Activated CD4-positive, alpha-beta T cell treated with anti-CD3 and anti-CD28 coated beads, Interleukin-2, amount 50 U/mL, for 1 hour (primary cell): ENCODE measurements around the gene CDS2.
A peak's percentile ranks its signal among the peaks of the same experiment; 100 is the strongest.

Experiments used
- DNase-seq: peaks from one replicate; pipeline ENCODE4 v3.0.0-alpha.2; 2020

The CDS2 gene

GRCh38 chr20:5216663-5217062, 89.9 kb downstream of the CDS2 start:
- no peak for DNase-seq

- DNase-seq, result no peak
Observed at GRCh38 chr20:5217616-5218015, 90.8 kb downstream of the CDS2 start.

DNA sequence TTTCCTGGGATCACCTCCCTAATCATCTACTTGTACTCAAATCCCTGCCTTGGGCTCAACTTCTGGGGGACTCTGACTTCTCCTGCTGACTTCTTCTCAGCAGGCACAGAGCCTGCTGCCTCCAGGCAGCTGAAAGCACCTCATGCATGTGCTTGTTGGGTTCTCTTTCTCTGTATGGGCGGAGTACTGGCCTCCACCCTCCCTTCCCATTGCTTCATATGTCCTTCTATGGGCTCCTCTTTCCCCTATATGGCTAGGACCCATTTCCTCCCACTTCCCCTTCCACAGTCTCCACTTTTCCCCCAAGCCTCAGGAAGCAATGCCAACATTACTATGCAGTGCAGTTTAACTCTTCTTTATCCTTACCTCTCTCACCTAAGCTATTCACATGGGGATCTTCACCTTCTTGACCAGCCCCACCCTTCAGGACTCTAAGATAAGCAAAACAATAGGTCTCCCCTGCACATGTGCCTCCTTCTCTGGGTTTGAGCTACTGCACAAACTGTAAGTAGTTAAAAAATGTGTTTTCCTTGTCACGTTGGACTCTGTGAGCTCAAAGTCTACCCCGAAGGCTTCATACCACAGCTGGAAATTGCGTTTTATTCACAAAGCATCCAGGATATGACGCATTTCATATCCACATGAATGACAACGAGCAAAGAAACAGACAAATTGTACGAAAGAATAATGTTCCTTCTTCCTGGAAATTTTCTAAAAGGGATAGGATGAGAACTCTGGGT, 93.7 kb downstream of the CDS2 start:
- DNase-seq, result no peak

DNA sequence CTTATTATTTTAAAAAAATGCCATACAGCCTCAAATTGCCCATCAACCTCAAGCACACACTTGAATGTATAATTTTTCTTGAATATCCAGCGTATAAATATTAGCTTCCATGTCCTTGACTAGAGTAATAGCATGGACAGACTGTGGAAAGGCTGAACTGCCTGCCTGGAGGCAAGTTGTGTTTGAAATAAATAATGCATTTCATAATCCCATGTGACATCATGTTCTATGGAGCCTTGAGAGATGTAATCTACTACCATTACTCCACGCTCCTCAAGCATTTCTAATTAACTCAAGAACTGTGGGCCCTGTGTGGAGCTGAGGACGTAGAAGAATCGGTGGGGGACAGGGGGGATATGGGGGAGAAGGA, 94.2 kb downstream of the CDS2 start:
- no peak for DNase-seq

GRCh38 chr20:5222919-5223634, 96.3 kb downstream of the CDS2 start:
- DNase-seq, result peak; percentile 47

DNA sequence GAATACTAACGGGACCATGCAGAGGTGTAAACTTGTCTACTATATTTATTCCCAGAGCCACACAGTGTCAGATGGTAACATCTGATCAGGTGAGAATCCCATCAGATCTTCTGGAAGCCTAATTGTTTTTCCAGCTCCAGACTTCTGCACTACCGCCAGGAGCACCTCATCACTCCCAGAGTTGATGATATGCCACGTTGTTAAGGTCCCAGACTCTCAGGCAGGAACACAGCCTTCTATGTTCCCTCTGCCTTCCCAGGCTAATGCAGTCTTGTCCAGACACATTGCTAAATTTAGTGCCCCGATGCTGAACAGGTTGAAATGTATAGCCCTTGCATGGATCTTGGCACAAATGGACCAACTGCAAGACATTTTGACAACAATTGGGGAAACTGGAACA, 103.7 kb downstream of the CDS2 start:
- no peak for DNase-seq

DNA sequence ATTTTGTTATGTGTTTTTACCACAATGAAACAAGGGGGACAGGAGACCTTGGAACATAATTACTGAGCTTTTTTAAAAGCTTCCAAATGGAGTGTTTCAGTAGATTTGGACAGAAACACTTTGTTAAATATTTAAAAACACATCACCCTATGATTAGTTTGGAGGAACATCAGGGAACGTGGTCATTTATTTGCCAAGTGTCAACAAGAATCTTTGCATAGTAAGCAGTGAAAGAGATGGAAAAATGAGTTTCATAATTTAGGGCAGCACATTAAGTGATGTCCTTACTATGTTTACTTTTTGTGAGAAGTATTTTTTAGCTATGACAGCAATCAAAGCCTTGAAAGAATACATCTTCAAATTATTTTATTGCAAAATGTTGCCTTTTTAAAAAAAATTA, 107.3 kb downstream of the CDS2 start:
- no peak for DNase-seq

DNA sequence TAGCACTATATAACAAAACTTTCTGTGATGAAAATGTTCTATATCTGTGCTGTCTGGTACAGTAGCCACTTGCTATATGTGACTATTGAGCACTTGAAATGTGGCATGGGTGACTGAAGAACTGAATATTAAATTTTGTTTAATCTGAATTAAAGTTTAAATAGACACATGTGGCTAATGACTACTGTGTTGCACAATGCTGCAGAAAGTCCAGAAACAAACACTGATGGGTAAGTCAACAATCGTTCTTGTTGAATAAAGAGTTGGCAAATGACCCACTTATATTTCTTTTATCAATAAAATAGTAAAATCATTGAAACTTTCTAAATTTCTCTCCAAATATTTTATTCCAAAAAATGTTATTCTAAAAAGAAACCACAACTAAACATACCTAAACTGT, 108.2 kb downstream of the CDS2 start:
- no peak for DNase-seq
